Measurements from ENCODE around the gene SPIN1. TPM values are rescaled to one million over a fixed set of nuclear protein-coding genes. Genes with fewer than 3 reads are reported as not detected.

The SPIN1 gene
- polyA plus RNA-seq, 1 donor: 204 TPM

DNA sequence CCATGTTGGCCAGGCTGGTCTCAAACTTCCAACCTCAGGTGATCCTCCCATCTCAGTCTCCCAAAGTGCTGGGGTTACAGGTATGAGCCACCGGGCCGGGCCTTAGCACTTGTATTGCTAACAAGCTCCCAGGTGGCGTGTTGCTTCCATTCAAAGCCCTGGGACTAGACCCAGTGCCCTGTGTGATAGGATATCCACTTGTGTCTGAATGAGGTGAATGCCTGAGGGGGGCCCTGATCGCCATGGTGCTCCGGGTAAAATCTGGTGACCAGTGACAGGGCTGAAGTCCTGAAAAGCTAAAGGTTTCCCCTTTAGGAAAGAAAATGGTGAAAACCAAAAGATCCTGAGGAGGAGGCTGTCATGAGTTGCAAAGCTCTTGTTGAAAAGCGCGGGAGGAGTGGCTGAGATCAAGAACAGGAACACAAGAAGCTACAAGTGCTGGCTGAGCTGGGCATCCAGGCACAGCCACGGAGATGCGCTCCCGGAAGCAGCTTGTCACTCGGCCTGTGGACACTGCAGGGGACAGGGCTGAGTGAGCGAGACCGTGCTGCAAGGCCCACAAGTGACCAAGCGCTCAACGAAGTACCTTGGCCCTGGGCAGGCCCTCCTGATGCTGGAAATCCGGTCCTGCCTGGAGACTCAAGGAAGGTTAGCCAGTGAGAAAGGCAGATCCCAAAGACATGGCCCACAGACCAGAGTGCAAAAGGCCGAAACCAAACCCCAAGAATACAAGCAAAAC lies 106.9 kb downstream of the SPIN1 start:
- DNase-seq: no peak

DNA sequence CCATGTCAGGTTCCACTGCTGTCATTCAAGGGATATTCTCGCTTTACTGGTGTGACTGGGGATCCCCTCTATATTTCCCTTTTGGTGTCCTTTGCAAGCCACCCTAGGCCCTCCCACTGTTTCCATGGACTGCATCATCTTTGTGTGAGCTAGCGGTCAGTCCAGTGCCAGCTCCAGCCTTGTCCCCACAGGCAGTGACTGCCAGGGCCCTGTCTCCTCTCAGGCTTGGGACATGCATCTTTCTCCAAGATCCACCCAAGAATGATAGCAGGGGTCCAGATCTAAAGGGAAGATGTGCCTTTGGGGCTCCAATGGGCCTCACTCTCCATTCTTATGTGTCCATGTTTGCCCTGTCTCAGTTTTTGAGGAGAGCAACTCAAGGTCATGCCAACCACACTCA lies 109.0 kb downstream of the SPIN1 start:
- no peak for DNase-seq

DNA sequence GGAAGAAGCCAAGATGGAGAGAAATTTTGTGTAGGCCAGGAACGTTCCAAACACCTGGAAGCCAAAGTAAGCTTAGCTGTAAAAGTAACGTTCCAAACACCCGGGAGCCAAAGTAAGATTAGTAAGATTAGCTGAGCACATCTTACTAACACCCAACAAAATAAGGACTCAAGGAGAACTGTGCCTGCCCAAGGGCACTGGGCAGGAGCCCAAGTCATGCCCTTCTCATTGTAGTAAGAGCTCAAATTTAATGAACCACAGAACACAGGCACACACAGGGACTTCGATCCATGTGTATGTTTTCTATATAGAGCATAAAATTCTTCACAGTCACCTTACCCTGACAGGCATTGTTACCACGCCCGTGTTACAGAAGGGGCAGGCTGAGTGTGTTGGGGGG lies 110.6 kb downstream of the SPIN1 start:
- DNase-seq: no peak

DNA sequence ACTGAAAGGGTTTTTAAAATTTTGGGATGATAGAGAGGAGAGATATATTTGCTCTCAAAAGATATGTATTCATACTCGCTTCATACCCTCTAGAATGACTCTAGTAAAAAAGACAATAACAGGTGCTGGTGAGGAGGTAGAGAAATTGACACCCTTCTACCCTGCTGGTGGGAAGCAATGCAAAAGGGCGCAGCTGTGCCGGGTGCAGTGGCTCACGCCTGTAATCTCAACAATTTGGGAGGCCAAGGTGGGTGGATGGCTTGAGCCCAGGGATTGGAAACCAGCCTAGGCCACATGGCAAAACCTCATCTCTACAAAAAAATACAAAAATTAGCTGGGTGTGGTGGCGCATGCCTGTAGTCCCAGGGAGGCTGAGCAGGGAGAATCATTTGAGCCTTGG lies 112.8 kb downstream of the SPIN1 start:
- no peak for DNase-seq

DNA sequence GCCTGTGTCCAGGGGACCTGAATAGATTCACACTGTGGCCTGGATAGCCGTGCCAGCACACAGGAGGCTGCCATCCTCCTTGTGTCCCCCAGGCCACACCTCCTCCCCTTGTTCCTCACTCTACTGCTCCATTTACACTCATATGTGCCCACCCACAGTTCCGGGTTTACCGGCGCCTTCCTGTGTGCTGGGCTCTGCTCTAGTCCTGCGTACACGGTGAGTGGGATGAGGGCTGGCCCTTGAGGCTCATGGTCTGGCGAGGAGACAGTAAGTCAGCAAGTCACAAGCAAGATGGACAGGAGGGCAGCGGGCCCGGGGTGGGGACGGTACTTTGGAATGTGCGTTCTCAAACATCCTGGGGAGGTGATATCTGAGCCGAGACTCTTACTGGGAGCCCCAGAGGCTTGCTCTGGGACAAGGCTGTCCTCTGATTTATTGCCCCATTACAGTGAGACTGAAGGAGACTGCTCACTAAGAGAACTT lies 114.3 kb downstream of the SPIN1 start:
- DNase-seq: peak; percentile 42

DNA sequence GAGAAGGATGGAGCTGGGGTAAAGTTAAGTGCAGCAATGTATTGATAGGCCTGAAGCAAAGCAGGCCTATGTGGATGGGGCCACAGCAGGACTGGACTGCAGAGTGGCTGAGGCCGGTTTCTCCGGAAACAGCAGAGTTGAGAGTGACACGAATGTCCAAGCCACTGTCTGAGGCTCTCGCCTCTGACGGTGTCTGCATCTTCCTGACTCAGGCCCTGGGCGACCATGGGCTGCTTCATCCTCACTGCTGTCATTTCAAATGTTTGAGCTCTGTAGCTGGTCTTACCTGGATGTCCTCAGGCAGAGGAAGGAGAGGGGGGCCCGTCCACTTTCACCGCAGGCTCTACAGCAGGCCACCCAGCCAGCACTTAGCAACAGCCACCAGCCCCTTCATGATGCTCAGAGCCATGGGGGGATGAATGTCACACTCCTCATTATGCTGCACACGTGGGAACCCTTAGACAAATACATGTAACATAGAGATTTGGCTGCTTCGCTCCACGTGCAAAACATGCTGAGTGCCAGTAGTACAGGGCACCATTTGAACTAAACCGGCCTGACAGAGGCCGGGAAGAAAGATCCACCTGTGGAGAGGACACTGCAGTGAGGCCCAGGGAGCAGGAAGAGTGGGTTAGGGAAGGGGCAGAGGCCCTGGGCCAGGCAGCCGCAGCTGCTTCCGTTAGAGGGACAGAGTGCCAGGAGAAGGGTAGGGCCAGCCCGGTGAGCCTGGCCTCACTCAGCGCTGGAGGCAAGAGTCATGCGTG lies 115.0 kb downstream of the SPIN1 start:
- DNase-seq: no peak

DNA sequence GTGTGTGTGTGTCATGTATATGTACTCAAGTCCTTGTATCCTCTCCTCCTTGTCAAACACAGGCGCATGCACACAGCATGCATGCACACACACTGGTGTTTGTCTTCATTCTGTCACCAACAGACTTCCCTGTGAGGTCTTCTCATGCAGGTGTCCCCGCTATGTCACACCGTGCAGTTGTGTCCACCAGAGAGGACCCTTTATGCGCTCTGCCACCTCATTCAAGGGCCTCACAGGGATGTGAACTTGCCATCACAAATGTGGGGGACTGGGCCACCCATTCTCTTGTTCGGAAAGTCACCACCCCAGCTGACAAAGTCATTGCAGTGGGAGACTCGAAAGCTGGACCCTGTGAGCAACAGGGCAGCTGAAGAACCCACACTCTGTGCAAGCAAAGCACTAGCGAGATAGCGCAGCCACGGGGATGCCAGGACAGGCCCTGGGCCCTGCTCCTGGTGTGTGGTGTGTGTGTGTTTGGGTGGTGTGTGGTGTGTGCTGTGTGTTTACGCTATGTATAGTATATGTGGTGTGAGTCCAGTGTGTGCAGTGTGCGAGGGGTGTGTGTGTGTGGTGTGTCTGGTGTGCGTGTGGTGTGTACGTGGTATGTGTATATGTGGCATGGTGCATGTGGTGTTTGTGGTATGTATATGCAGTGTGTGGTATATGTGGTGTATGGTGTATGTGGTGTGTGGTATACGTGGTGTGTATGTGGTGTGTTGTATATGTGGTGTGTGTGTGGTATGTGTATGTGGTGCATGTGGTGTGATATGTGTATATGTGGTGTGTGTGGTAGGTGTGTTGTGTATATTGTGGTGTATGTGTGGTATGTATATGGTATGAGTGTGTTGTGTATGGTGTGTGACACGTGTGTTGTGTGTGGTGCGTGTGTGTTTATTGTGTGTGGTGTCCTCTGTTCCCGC lies 115.9 kb downstream of the SPIN1 start:
- no peak for DNase-seq

DNA sequence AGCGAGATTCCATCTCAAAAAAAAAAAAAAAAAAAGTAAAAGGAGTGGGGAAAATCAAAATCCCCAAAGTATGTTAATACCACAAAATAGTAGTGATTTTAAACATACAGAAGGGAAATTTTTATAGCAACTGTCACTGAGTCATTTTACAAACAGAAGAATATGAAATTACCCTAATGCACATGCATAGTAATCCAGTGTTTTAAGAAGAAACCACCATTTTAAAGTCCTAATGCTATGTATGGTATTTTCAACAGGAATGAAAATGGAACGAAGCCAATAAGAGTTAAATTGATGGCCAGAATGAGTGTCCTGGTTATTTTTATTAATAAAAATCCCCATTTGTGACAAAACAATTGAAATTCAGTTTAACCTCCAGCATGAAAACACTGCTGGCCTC lies 120.1 kb downstream of the SPIN1 start:
- DNase-seq: no peak

DNA sequence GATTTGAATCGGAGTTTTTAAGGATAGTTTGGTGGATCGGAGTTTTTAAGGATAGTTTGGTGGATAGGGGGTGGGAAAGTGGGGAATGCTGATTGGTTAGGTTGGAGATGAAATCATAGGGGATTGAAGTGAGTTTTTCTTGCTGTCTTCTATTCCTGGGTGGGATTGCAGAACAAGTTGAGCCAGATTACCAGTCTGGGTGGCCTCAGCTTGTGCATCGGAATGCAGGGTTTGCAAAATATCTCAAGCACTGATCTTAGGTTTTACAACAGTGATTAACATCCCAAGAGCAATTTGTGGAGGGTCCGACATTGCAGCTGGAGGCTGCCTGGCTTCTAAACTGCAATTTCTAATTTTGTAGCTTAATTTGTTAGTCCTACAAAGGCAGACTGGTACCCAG lies 123.7 kb downstream of the SPIN1 start:
- no peak for DNase-seq

DNA sequence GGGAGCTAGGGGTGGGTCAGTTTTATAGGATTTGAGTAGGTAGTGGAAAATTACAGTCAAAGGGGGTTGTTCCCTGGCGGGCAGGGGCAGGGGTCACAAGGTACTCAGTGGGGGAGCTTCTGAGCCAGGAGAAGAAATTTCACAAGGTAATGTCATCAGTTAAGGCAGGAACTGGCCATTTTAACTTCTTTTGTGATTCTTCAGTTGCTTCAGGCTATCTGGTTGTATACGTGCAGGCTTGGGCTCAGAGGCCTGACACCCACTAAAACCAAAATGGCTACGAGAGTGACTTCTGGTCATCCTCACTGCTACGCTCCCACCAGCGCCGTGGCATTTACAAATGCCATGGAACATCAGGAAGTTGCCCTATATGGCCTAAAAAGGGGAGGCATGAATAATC lies 126.0 kb downstream of the SPIN1 start:
- no peak for DNase-seq

DNA sequence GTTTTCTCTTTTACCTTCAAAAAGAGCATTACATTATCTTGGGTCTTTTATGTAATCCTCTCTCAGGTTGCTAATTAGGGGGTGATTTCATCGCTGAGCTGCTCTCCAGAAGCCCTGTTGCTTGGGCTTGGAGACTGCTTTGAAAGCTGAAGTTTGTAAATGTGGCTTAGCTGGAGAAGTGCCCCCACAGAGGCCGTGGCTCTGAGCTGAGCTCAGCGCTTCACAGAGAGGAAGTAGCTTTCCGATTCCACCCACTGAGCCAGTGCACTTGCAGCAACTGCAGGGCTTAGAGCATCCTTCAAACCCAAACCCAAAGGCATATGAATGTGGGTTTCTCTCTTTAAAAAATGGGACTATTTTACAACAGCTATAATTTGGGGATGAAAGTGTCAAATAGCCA lies 133.1 kb downstream of the SPIN1 start:
- no peak for DNase-seq

DNA sequence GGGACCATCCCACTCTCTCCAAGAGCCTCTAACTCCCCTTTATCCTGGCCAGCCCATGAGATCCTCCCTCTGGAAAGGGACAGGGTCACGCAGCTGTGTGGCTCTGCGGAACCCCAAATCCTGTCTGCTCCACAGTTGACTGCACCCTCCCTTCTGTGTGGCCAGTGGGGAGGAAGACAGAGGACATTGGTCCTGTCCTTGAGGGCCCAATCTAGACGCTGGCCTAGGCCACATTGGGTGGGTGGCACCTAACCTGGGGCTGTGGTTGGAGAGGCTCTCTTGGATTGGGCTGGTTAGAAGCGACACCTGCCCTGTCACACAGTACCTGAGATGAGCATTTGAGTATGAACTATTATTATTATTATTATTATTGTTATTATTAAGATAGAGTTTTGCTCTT lies 134.1 kb downstream of the SPIN1 start:
- DNase-seq: no peak

DNA sequence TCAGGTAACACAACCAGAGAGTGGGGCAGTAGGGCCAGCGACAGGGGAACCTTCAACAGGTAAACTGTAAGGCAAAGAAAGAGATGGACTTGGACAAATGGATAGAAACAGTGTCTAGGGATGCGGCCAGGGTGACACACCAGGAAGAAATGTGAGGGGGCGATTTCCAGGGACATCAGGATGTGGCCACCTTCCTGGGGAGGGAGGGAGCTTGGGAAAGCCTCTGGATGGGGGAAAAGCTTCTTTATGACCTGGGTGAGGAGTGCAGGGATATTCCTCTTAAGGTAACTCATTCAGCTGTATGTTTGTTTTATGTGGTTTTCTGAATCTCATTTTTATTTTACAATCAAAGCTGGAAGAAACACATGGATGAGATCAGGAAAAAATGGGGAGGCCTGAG lies 134.8 kb downstream of the SPIN1 start:
- DNase-seq: no peak

DNA sequence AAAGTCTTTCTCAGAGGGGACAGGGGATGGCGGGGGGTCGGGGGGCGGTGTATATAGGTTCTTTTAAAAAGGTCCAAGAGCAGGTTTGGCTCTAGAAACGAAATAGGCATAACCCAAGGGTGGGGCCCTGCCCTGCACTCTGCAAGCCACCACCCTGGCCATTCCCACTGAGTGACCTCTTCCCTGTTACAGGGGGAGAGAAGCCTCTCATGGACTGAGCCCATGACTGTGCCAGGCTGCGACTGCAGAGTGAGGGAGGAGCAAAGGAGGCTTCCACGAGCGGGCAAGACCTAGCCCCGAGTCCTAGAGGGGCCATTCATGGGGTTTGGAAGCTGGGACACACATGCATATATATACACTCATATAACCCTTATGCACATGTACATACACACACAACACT lies 136.7 kb downstream of the SPIN1 start:
- DNase-seq: no peak

DNA sequence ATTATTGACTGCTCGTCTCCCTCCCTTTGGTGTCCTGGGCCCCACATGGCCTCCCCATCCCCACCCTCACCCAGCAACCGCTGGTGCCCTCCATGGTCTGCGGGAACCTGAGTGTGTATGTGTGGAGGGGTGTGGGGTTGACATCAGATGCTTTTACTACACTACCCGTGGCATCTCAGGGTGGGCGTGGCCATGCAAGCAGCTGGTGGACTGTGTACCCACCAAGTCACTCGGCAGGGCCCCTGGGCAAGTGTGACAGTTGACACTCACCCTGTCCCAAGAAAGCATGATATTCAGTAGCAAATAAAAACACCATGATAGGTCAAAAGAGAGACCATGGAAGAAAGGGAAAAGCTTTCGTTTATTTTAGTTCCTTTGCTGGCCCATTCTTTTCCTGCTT lies 139.4 kb downstream of the SPIN1 start:
- DNase-seq: no peak

Other genes starting within 250 kb of the SPIN1 start
- gene SPATA31C2, start 250.0 kb upstream of the SPIN1 start, polyA plus RNA-seq (ENCODE audit: insufficient read length): 0.52 TPM
- 2.8 TPM for gene NXNL2, start 146.7 kb downstream of the SPIN1 start, polyA plus RNA-seq (ENCODE audit: insufficient read length)